Stimulated activated CD4-positive, alpha-beta T cell treated with anti-CD3 and anti-CD28 coated beads, Interleukin-15, amount 100 ng/mL, for 48 hours (primary cell): ENCODE measurements around the gene C19orf25.

ENCODE experiments used
- DNase-seq, 2 donors: peaks; one replicate each; pipeline ENCODE4 v3.0.0-alpha.2; 2020; ENCODE audit warnings: low read depth in 2 of 2

C19orf25 gene

GRCh38 chr19:1466461-1467214 lies 12.4 kb downstream of the C19orf25 start:
- no peak for DNase-seq

- no peak for DNase-seq
These were observed 13.0 kb downstream of the C19orf25 start for GRCh38 chr19:1466018-1466460.

- no peak for DNase-seq
These were observed 13.6 kb downstream of the C19orf25 start for GRCh38 chr19:1465191-1466016.

GRCh38 chr19:1461862-1462261 lies 17.2 kb downstream of the C19orf25 start:
- DNase-seq: no peak

- no peak for DNase-seq
These were observed 18.7 kb downstream of the C19orf25 start for GRCh38 chr19:1460033-1460995.

- DNase-seq: no peak
These were observed 19.5 kb downstream of the C19orf25 start for GRCh38 chr19:1459479-1459878.

GRCh38 chr19:1457892-1458291 lies 21.1 kb downstream of the C19orf25 start:
- no peak for DNase-seq

GRCh38 chr19:1457031-1457739 lies 21.8 kb downstream of the C19orf25 start:
- no peak for DNase-seq

- DNase-seq: no peak
These were observed 22.7 kb downstream of the C19orf25 start for GRCh38 chr19:1456121-1456900.

- peak; percentile 55 to 64 for DNase-seq
These were observed 23.5 kb downstream of the C19orf25 start for GRCh38 chr19:1455336-1456120.

- no peak for DNase-seq
These were observed 24.0 kb downstream of the C19orf25 start for GRCh38 chr19:1455002-1455335.

GRCh38 chr19:1453525-1454364 lies 25.3 kb downstream of the C19orf25 start:
- no peak for DNase-seq

- DNase-seq: no peak
These were observed 26.1 kb downstream of the C19orf25 start for GRCh38 chr19:1452802-1453524.

- DNase-seq: no peak
These were observed 26.9 kb downstream of the C19orf25 start for GRCh38 chr19:1451916-1452801.

GRCh38 chr19:1450735-1451731 lies 28.0 kb downstream of the C19orf25 start:
- no peak for DNase-seq
